Right atrium auricular region (tissue), 2 donors: ENCODE measurements around the gene TGFBRAP1. TPM values are rescaled to one million over a fixed set of nuclear protein-coding genes. Genes with fewer than 3 reads are reported as not detected.

Experiments used
- DNase-seq: peaks from one replicate; pipeline ENCODE4 v3.0.0-alpha.2; 2019; ENCODE audit warnings: low spot score
- H3K27ac ChIP-seq, 2 donors: fragments of 200-600 bp; sonication (generic); 1 replicate in 1 of 2; 2 replicates in 1 of 2; pipeline ENCODE4 v1.5.1; 2016 to 2019
- H3K27me3 ChIP-seq, 2 donors: fragments of 200-600 bp; sonication (generic); one replicate each; pipeline versions ENCODE4 v1.5.1 to v1.6.0; 2017 to 2019
- H3K36me3 ChIP-seq: fragments of 200-600 bp; sonication (generic); one replicate; pipeline ENCODE4 v1.5.1; 2016
- H3K4me1 ChIP-seq, 2 donors: fragments of 200-600 bp; sonication (generic); one replicate each; pipeline versions ENCODE4 v1.5.1 to v1.6.0; 2017 to 2019
- H3K4me3 ChIP-seq, 2 donors: fragments of 200-600 bp; sonication (generic); 1 replicate in 1 of 2; 2 replicates in 1 of 2; pipeline ENCODE4 v1.5.1; 2017 to 2019; ENCODE audit warnings: mild to moderate bottlenecking in 1 of 2, moderate library complexity in 1 of 2
- H3K9me3 ChIP-seq, 2 donors: fragments of 200-600 bp; sonication (generic); one replicate each; pipeline ENCODE4 v1.5.1; 2019
- total RNA-seq, 2 donors: library from RNA; depleted of rRNA; stranded (reverse); fragments of >200 nt; gene quantifications; one replicate each; pipeline ENCODE4 v1.1.0, GENCODE V29; 2016
- TF ChIP-seq, protein P1 (sequence below), 2 donors: fragments of 200-600 bp; sonication (generic); IDR thresholded peaks; one replicate each; pipeline ENCODE4 v1.5.1; 2019; ENCODE audit warnings: antibody characterized with exemption in 2 of 2

The TGFBRAP1 gene
- total RNA-seq, 2 donors from 2014 or later = 13.3 to 15.8 TPM

DNA sequence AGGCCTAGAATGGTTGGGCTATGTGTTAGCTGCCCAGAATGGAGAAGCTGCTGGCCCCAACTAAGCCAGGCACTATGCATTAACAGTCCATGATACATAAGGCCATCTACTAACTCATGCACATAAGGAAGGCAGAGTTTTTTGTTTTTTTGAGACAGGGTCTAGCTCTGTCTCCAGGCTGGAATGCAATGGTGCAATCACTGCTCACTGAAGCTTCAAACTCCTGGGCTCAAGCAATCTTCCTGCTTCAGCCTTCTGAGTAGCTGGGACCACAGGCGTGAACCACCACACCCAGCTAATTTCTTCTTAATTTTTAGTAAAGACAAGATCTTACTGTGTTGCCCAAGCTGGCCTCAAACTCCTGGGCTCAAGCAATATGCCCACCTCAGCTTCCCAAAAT, 50.4 kb downstream of the TGFBRAP1 start:
- no peak overlapping the region for H3K4me3 ChIP-seq
- H3K27me3 ChIP-seq = no peaks in the 10 kb centered on the region
- H3K36me3 ChIP-seq = peaks cover 70% of the 10 kb centered on the region
- DNase-seq = no peak
- H3K27ac ChIP-seq = no peak overlapping the region
- H3K9me3 ChIP-seq = no peaks in the 10 kb centered on the region
- H3K4me1 ChIP-seq = no peaks in the 10 kb centered on the region
- TF ChIP-seq, protein P1, sequence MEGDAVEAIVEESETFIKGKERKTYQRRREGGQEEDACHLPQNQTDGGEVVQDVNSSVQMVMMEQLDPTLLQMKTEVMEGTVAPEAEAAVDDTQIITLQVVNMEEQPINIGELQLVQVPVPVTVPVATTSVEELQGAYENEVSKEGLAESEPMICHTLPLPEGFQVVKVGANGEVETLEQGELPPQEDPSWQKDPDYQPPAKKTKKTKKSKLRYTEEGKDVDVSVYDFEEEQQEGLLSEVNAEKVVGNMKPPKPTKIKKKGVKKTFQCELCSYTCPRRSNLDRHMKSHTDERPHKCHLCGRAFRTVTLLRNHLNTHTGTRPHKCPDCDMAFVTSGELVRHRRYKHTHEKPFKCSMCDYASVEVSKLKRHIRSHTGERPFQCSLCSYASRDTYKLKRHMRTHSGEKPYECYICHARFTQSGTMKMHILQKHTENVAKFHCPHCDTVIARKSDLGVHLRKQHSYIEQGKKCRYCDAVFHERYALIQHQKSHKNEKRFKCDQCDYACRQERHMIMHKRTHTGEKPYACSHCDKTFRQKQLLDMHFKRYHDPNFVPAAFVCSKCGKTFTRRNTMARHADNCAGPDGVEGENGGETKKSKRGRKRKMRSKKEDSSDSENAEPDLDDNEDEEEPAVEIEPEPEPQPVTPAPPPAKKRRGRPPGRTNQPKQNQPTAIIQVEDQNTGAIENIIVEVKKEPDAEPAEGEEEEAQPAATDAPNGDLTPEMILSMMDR (IDR thresholded peaks at IDR 0.05) = no peak

GRCh38 chr2:105278654-105279053, 50.9 kb downstream of the TGFBRAP1 start:
- H3K4me3 ChIP-seq = no peak overlapping the region
- no peak overlapping the region for H3K27ac ChIP-seq
- H3K4me1 ChIP-seq = no peaks in the 10 kb centered on the region
- TF ChIP-seq, protein P1 (IDR thresholded peaks at IDR 0.05) = no peak
- H3K9me3 ChIP-seq = no peaks in the 10 kb centered on the region
- no peak for DNase-seq
- H3K27me3 ChIP-seq = no peaks in the 10 kb centered on the region
- peaks cover 74% of the 10 kb centered on the region for H3K36me3 ChIP-seq

DNA sequence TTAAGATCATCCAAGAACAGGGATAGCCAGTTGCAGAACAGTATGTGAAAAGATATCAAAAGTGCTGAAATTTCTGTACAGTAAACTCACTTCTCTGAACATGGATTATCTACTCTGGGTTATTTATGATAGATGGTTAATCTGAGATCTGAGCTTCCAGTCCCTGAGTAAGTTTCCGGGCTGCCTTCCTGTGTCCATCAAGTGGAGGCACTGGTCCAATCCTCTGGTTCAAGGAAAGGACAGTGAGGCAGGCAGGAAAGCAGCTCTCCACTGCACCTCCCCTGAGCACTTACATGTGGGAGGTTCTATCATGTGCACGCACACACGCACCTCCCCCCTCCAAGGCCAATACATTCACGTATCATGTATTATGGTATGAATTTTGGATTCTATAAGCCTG, 55.5 kb downstream of the TGFBRAP1 start:
- TF ChIP-seq, protein P1 (IDR thresholded peaks at IDR 0.05) = no peak
- H3K4me1 ChIP-seq = no peaks in the 10 kb centered on the region
- DNase-seq = no peak
- H3K27ac ChIP-seq = no peak overlapping the region
- no peaks in the 10 kb centered on the region for H3K27me3 ChIP-seq
- no peaks in the 10 kb centered on the region for H3K9me3 ChIP-seq
- no peak overlapping the region for H3K4me3 ChIP-seq
- H3K36me3 ChIP-seq = peaks cover 81% of the 10 kb centered on the region

DNA sequence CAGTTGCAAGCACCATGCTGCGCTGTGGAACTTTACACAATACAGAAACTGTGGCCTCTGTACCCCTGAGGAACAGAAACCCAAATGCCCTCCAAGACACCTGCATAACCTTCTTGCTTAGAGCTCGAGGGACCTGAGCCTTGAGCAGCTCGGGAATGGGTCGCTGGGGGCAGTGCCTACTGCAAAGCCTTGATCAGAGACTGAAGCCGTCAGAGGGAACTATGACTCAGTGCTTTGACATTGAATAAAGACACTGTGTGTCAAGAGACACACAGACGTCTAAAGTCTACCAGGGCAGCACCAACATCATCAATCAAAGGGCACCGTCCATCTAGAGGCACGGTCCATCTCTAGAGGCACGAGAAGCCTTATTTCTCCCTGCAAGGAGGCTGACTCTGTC, 57.4 kb downstream of the TGFBRAP1 start:
- no peaks in the 10 kb centered on the region for H3K4me1 ChIP-seq
- H3K9me3 ChIP-seq = no peaks in the 10 kb centered on the region
- H3K27me3 ChIP-seq = no peaks in the 10 kb centered on the region
- H3K36me3 ChIP-seq = peaks cover 92% of the 10 kb centered on the region
- no peak overlapping the region for H3K4me3 ChIP-seq
- DNase-seq = no peak
- no peak overlapping the region for H3K27ac ChIP-seq
- TF ChIP-seq, protein P1 (IDR thresholded peaks at IDR 0.05) = no peak

- no peak overlapping the region for H3K27ac ChIP-seq
These were observed 58.0 kb downstream of the TGFBRAP1 start for GRCh38 chr2:105271393-105272045.

More at GRCh38 chr2:105271393-105272045, 58.0 kb downstream of the TGFBRAP1 start:
- Histone ChIP-seq H3K4me3 (no peak overlapping the region), H3K9me3 (no peaks in the 10 kb centered on the region), H3K4me1 (no peaks in the 10 kb centered on the region), H3K36me3 (peaks cover 92% of the 10 kb centered on the region), H3K27me3 (no peaks in the 10 kb centered on the region)
- TF ChIP-seq, protein P1 (IDR thresholded peaks at IDR 0.05) = no peak
- DNase-seq = no peak
